HG03342 (cell line): ENCODE measurements around the gene BEND7.

ENCODE experiments used
- ATAC-seq: cut with Tn5 transposase; IDR thresholded peaks from one replicate; pipeline ENCODE4 v1.9.1; 2021; ENCODE audit warnings: mild to moderate bottlenecking, moderate library complexity; ENCODE audit not compliant: unreplicated experiment

Gene BEND7

GRCh38 chr10:13393640-13394039 lies 135.2 kb downstream of the BEND7 start:
- ATAC-seq = no peak

DNA sequence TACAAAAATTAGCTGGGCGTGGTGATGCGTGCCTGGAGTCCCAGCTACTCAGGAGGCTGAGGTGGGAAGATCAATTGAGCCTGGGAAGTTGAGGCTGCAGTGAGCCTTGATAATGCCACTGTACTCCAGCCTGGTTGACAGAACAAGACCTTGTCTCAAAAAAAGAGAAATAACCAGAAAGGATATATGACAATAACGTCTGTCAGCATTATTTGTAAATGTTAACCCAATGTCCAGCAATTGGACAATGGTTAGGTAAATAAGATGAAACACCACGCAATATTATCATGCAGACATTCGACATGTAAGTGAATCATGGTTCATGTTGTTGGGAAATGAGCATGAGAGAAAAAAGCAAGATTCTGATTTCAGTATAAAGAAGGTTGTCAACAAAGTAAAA lies 136.1 kb downstream of the BEND7 start:
- ATAC-seq = no peak
